Measurements from ENCODE around the gene NSUN7.
A peak's percentile ranks its signal among the peaks of the same experiment; 100 is the strongest.

NSUN7 gene

GRCh38 chr4:40730091-40730679 is 19.6 kb upstream of the NSUN7 start:
- H3K9me3 ChIP-seq = no peaks in the 10 kb centered on the region
- intact Hi-C loops (cut with DNase I; ENCODE audit: low total_unique reads) = no loop called here
- no peak for TF ChIP-seq CTCF (IDR thresholded peaks at IDR 0.05)
- H3K27ac ChIP-seq = no peak overlapping the region
- H3K4me3 ChIP-seq = no peak overlapping the region
- DNase-seq = no peak
- no peaks in the 10 kb centered on the region for H3K4me1 ChIP-seq
- H3K27me3 ChIP-seq = no peaks in the 10 kb centered on the region
- H3K36me3 ChIP-seq = no peaks in the 10 kb centered on the region

GRCh38 chr4:40731361-40731760 is 18.4 kb upstream of the NSUN7 start:
- no peaks in the 10 kb centered on the region for H3K36me3 ChIP-seq
- no peaks in the 10 kb centered on the region for H3K27me3 ChIP-seq
- TF ChIP-seq CTCF (IDR thresholded peaks at IDR 0.05) = no peak
- intact Hi-C loops (cut with DNase I; ENCODE audit: low total_unique reads) = no loop called here
- H3K9me3 ChIP-seq = no peaks in the 10 kb centered on the region
- no peak for DNase-seq
- no peak overlapping the region for H3K4me3 ChIP-seq
- no peak overlapping the region for H3K27ac ChIP-seq
- no peaks in the 10 kb centered on the region for H3K4me1 ChIP-seq

GRCh38 chr4:40731792-40732245 is 17.9 kb upstream of the NSUN7 start:
- intact Hi-C loops (cut with DNase I; ENCODE audit: low total_unique reads) = no loop called here

GRCh38 chr4:40733752-40734151 is 16.0 kb upstream of the NSUN7 start:
- no peaks in the 10 kb centered on the region for H3K4me1 ChIP-seq
- H3K36me3 ChIP-seq = no peaks in the 10 kb centered on the region
- H3K9me3 ChIP-seq = no peaks in the 10 kb centered on the region
- H3K27me3 ChIP-seq = no peaks in the 10 kb centered on the region
- H3K4me3 ChIP-seq = no peak overlapping the region
- H3K27ac ChIP-seq = no peak overlapping the region
- no peak for TF ChIP-seq CTCF (IDR thresholded peaks at IDR 0.05)
- no peak for DNase-seq
- intact Hi-C loops (cut with DNase I; ENCODE audit: low total_unique reads) = no loop called here

More at GRCh38 chr4:40731792-40732245, 17.9 kb upstream of the NSUN7 start:
- no peaks in the 10 kb centered on the region for H3K36me3 ChIP-seq
- H3K27ac ChIP-seq = no peak overlapping the region
- DNase-seq = peak in 1 of 2 donors; percentile 54
- no peaks in the 10 kb centered on the region for H3K4me1 ChIP-seq
- no peak overlapping the region for H3K4me3 ChIP-seq
- H3K27me3 ChIP-seq = no peaks in the 10 kb centered on the region
- no peak for TF ChIP-seq CTCF (IDR thresholded peaks at IDR 0.05)
- H3K9me3 ChIP-seq = no peaks in the 10 kb centered on the region

GRCh38 chr4:40734497-40734896 is 15.3 kb upstream of the NSUN7 start:
- Histone ChIP-seq H3K4me1 (no peaks in the 10 kb centered on the region), H3K4me3 (no peak overlapping the region), H3K27ac (no peak overlapping the region), H3K9me3 (no peaks in the 10 kb centered on the region), H3K27me3 (no peaks in the 10 kb centered on the region), H3K36me3 (no peaks in the 10 kb centered on the region)
- TF ChIP-seq CTCF (IDR thresholded peaks at IDR 0.05) = no peak
- DNase-seq = no peak
- intact Hi-C loops (cut with DNase I; ENCODE audit: low total_unique reads) = no loop called here

GRCh38 chr4:40736910-40737309 is 12.8 kb upstream of the NSUN7 start:
- H3K4me1 ChIP-seq = no peaks in the 10 kb centered on the region
- intact Hi-C loops (cut with DNase I; ENCODE audit: low total_unique reads) = no loop called here
- H3K36me3 ChIP-seq = no peaks in the 10 kb centered on the region
- H3K27ac ChIP-seq = no peak overlapping the region
- no peaks in the 10 kb centered on the region for H3K27me3 ChIP-seq
- H3K4me3 ChIP-seq = no peak overlapping the region
- TF ChIP-seq CTCF (IDR thresholded peaks at IDR 0.05) = peak; percentile 20 to 31
- no peak for DNase-seq
- no peaks in the 10 kb centered on the region for H3K9me3 ChIP-seq

Data from tibial artery (tissue), 4 donors.